HUES64 (cell line): Measurements from ENCODE around the gene TRIM8. TPM values are rescaled to one million over a fixed set of nuclear protein-coding genes. Genes with fewer than 3 reads are reported as not detected.
A peak's percentile ranks its signal among the peaks of the same experiment; 100 is the strongest.

ENCODE experiments used
- H3K27ac ChIP-seq: 2 replicates; pipeline ENCODE4 v1.7.0; 2013; ENCODE audit warnings: low read depth, low read length, inconsistent platforms
- H3K27me3 ChIP-seq: 2 replicates; pipeline ENCODE4 v1.6.1; 2013; ENCODE audit warnings: mild to moderate bottlenecking, low read length; ENCODE audit not compliant: insufficient read depth
- H3K36me3 ChIP-seq: 2 replicates; pipeline ENCODE4 v1.6.1; 2013; ENCODE audit warnings: mild to moderate bottlenecking, low read length; ENCODE audit not compliant: insufficient read depth
- H3K4me1 ChIP-seq: 2 replicates; pipeline ENCODE4 v1.6.1; 2013; ENCODE audit warnings: mild to moderate bottlenecking, low read length, moderate library complexity; ENCODE audit not compliant: insufficient read depth
- H3K4me3 ChIP-seq: 2 replicates; pipeline ENCODE4 v1.5.1; 2013; ENCODE audit warnings: mild to moderate bottlenecking, low read length, moderate library complexity
- H3K9ac ChIP-seq: 2 replicates; pipeline ENCODE4 v1.6.1; 2013; ENCODE audit warnings: mild to moderate bottlenecking, low read depth, low read length
- H3K9me3 ChIP-seq: 2 replicates; pipeline ENCODE4 v1.6.1; 2013; ENCODE audit warnings: low read depth, low read length; ENCODE audit not compliant: insufficient read depth
- WGBS: fragments of 150-250, 120-280 bp; methylation state at CpG from one replicate; pipeline ENCODE4 v1.1.7; 2013; ENCODE audit warnings: missing lambda C conversion rate; 5-methylcytosine and 5-hydroxymethylcytosine counted together
- polyA plus RNA-seq, 2 experiments: library from polyadenylated mRNA; stranded (reverse); fragments of 50-300 nt; gene quantifications; one replicate each; pipeline ENCODE4 v1.2.3, GENCODE V29; 2013

The TRIM8 gene, protein sequence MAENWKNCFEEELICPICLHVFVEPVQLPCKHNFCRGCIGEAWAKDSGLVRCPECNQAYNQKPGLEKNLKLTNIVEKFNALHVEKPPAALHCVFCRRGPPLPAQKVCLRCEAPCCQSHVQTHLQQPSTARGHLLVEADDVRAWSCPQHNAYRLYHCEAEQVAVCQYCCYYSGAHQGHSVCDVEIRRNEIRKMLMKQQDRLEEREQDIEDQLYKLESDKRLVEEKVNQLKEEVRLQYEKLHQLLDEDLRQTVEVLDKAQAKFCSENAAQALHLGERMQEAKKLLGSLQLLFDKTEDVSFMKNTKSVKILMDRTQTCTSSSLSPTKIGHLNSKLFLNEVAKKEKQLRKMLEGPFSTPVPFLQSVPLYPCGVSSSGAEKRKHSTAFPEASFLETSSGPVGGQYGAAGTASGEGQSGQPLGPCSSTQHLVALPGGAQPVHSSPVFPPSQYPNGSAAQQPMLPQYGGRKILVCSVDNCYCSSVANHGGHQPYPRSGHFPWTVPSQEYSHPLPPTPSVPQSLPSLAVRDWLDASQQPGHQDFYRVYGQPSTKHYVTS
- 25.3 TPM for polyA plus RNA-seq (2013, experiment 1 of 2)
- polyA plus RNA-seq (2013, experiment 2 of 2) = 23.8 TPM

- H3K27ac ChIP-seq = peak within 1 kb of the TSS; percentile 98
These were observed at the start of gene TRIM8 for GRCh38 chr10:102644066-102644645. Gene TRIM8, plus strand, starts transcription at chr10:102644479. Its CDS starts 139 bp downstream, at chr10:102644618.

DNA sequence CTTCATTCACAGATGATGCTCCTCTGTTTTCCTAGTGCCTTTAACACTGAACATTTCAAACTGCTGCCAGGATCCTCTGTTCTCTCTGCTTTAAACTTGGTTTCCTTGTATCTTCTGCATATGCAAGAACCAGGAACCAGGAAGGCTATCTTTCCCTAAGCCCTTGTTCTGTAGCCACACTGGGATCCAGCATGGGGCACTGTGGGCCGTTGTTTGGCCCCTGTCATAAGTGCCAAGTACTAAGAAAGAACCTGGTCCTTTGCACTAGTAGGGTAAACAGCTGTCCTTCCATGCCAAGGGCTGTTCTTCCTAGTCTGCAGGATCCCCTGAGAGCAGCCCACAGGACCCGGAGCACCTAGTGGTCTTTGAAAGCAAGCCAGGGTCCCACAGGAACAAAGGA is 49.0 kb upstream of the TRIM8 start:
- H3K36me3 ChIP-seq = peaks cover 14% of the 10 kb centered on the region; the same call in 1 of the 2 replicates
- 82% methylated on average over 2 of the region's 2 CpGs for WGBS
- H3K27me3 ChIP-seq = no peaks in the 10 kb centered on the region

More at GRCh38 chr10:102644066-102644645, at the start of gene TRIM8:
- Histone ChIP-seq H3K9me3 (no peaks in the 10 kb centered on the region), H3K36me3 (peaks cover 3% of the 10 kb centered on the region; the same call in 1 of the 2 replicates), H3K27me3 (no peaks in the 10 kb centered on the region), H3K4me3 (peak within 1 kb of the TSS; percentile 67), H3K4me1 (peaks cover 26% of the 10 kb centered on the region), H3K9ac (peak within 1 kb of the TSS; percentile 85)
- under 1% methylated on average over 80 of the region's 80 CpGs for whole genome bisulfite sequencing

GRCh38 chr10:102595897-102596296 is 48.4 kb upstream of the TRIM8 start:
- H3K36me3 ChIP-seq = peaks cover 14% of the 10 kb centered on the region; the same call in 1 of the 2 replicates
- H3K4me3 ChIP-seq = no peak overlapping the region
- peaks cover 10% of the 10 kb centered on the region for H3K4me1 ChIP-seq
- H3K9ac ChIP-seq = 0 out of 2 replicates have a peak overlapping the region, but pooled peaks have one; percentile 4
- 51% methylated on average over 4 of the region's 4 CpGs for WGBS
- no peaks in the 10 kb centered on the region for H3K27me3 ChIP-seq
- peak overlapping the region; percentile 32; the same call in 1 of the 2 replicates for H3K27ac ChIP-seq
- no peaks in the 10 kb centered on the region for H3K9me3 ChIP-seq

More for the DNA sequence above, 49.0 kb upstream of the TRIM8 start:
- Histone ChIP-seq H3K27ac (no peak overlapping the region), H3K4me3 (no peak overlapping the region), H3K4me1 (peaks cover 10% of the 10 kb centered on the region), H3K9ac (no peak overlapping the region), H3K9me3 (no peaks in the 10 kb centered on the region)

DNA sequence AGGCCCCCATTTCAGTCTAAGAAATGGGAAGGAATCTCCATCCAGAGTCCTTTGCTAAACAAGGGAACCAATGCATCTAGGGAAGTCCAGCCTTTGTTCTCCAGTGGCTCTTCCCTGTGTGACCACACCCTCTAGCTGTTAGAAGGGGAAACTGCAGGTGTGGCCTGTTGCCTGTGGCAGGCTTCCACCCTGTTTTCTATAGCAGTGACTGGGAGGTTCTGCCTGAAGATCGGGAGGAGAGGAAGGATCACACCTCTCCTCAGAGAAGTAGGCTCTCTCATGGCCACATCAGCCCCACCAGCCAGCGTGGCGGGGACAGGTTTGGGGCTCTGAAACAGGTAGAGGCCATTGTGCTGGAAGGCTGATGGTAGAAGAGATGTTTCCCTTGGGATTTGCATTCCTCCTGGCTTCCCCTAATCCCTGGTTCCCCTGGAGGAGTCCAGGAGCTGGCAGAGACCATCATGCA is 47.7 kb upstream of the TRIM8 start:
- H3K27me3 ChIP-seq = no peaks in the 10 kb centered on the region
- 70% methylated on average over 3 of the region's 3 CpGs for WGBS
- H3K9me3 ChIP-seq = no peaks in the 10 kb centered on the region
- peaks cover 16% of the 10 kb centered on the region; the same call in 1 of the 2 replicates for H3K36me3 ChIP-seq
- peak overlapping the region; percentile 4; the same call in 1 of the 2 replicates for H3K9ac ChIP-seq
- H3K27ac ChIP-seq = no peak overlapping the region
- peaks cover 10% of the 10 kb centered on the region for H3K4me1 ChIP-seq
- no peak overlapping the region for H3K4me3 ChIP-seq

- H3K27ac ChIP-seq = no peak overlapping the region
- peaks cover 16% of the 10 kb centered on the region; the same call in 1 of the 2 replicates for H3K36me3 ChIP-seq
- no peak overlapping the region for H3K9ac ChIP-seq
- WGBS = 93% methylated on average over 16 of the region's 16 CpGs
- H3K27me3 ChIP-seq = no peaks in the 10 kb centered on the region
- peaks cover 10% of the 10 kb centered on the region for H3K4me1 ChIP-seq
- H3K9me3 ChIP-seq = no peaks in the 10 kb centered on the region
- no peak overlapping the region for H3K4me3 ChIP-seq
These were observed 46.9 kb upstream of the TRIM8 start for GRCh38 chr10:102597131-102597991.

- peaks cover 10% of the 10 kb centered on the region for H3K4me1 ChIP-seq
- WGBS = 97% methylated on average over 8 of the region's 8 CpGs
- no peak overlapping the region for H3K9ac ChIP-seq
These were observed 46.0 kb upstream of the TRIM8 start for GRCh38 chr10:102598243-102598642.

DNA sequence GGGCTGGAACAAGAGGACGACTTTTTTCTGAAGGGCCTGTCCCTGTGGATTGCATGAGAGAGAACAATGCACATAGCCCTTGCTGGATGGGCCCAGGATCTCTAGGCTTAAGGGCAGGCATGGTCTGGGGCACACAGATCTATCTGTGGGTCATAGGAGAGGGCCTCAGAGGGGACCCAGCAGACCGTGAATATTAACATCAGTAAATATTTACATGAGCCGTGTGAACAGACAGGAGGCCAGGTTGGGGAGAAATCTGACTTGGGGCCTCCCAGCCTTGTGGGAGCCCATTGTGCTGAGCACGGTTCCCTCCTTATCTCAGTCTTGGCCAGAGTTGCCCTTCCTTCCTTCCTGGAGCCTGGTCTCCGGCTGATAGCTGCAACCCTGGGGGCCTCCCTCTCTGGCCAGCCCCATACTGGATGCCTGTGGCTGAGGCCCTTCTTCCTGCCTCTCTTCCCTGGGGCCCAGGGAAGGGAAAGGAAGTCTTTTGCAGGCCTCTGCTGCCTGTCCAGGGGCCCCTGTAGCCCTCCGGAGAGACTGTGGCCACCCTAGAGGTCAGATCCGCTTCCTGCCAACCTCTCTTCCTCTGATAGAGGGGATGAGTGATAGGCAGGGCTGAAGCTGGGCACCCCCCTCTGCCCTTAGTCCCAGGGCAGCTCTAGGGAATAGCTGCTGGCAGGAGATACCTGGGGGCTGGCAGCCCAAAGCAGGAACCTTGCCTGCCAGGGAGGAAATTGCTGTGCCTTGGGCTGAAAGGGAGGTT is 44.5 kb upstream of the TRIM8 start:
- H3K27ac ChIP-seq = no peak overlapping the region
- H3K4me3 ChIP-seq = no peak overlapping the region
- no peaks in the 10 kb centered on the region for H3K27me3 ChIP-seq
- H3K4me1 ChIP-seq = peaks cover 10% of the 10 kb centered on the region
- no peaks in the 10 kb centered on the region for H3K9me3 ChIP-seq
- peaks cover 18% of the 10 kb centered on the region; the same call in 1 of the 2 replicates for H3K36me3 ChIP-seq
- no peak overlapping the region for H3K9ac ChIP-seq
- 71% methylated on average over 7 of the region's 7 CpGs for WGBS

More at GRCh38 chr10:102598243-102598642, 46.0 kb upstream of the TRIM8 start:
- peaks cover 17% of the 10 kb centered on the region; the same call in 1 of the 2 replicates for H3K36me3 ChIP-seq
- no peaks in the 10 kb centered on the region for H3K9me3 ChIP-seq
- no peak overlapping the region for H3K4me3 ChIP-seq
- H3K27me3 ChIP-seq = no peaks in the 10 kb centered on the region
- H3K27ac ChIP-seq = no peak overlapping the region

DNA sequence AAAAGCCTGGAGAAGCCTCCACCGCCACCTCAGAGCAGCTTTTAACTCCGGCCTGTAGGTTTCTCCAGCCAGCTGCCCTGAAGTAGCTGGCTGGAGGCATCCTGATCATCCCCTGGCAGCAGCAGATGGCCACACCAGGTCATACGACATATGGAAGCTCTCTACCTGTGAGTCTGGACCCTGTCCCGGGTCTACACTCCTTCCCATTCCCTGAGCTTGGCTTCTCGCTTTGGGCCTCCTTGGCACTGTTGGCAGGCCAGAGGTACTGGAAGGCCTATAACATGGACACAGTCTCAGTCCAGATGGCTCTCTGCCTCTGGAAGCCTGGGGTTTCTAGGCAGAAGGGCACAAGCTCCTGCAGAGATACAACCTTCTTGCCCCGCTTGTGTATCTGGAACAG is 43.5 kb upstream of the TRIM8 start:
- Histone ChIP-seq H3K36me3 (peaks cover 18% of the 10 kb centered on the region; the same call in 1 of the 2 replicates), H3K4me3 (no peak overlapping the region), H3K4me1 (peaks cover 5% of the 10 kb centered on the region), H3K27ac (no peak overlapping the region), H3K9me3 (no peaks in the 10 kb centered on the region), H3K9ac (no peak overlapping the region), H3K27me3 (no peaks in the 10 kb centered on the region)
- WGBS = 93% methylated on average over 6 of the region's 6 CpGs

- Histone ChIP-seq H3K27me3 (no peaks in the 10 kb centered on the region), H3K4me3 (no peak overlapping the region), H3K9ac (no peak overlapping the region), H3K4me1 (no peaks in the 10 kb centered on the region), H3K36me3 (peaks cover 18% of the 10 kb centered on the region; the same call in 1 of the 2 replicates), H3K9me3 (no peaks in the 10 kb centered on the region), H3K27ac (no peak overlapping the region)
- WGBS = 95% methylated on average over 9 of the region's 9 CpGs
These were observed 42.6 kb upstream of the TRIM8 start for GRCh38 chr10:102601639-102602038.
